Measurements from ENCODE around the gene ATM.
"Not testable (repeated sequence)": the region's sequence is repeated elsewhere in the genome, so short reads cannot be mapped to it uniquely, and the experiment has no call there.

The ATM gene

GRCh38 chr11:108388576-108388975, 165.7 kb downstream of the ATM start:
- no peak for DNase-seq

GRCh38 chr11:108392353-108392752, 169.5 kb downstream of the ATM start:
- DNase-seq: no peak

GRCh38 chr11:108393046-108393445, 170.2 kb downstream of the ATM start:
- no peak for DNase-seq

- no peak for DNase-seq
Observed at GRCh38 chr11:108394744-108395284, 171.9 kb downstream of the ATM start.

- DNase-seq: not testable (repeated sequence)
Observed at GRCh38 chr11:108396672-108397071, 173.8 kb downstream of the ATM start.

- DNase-seq: no peak
Observed at GRCh38 chr11:108398439-108398838, 175.6 kb downstream of the ATM start.

- no peak for DNase-seq
Observed at GRCh38 chr11:108402241-108402640, 179.4 kb downstream of the ATM start.

- DNase-seq: no peak
Observed at GRCh38 chr11:108403052-108403451, 180.2 kb downstream of the ATM start.

- no peak for DNase-seq
Observed at GRCh38 chr11:108405706-108406105, 182.8 kb downstream of the ATM start.

GRCh38 chr11:108414958-108415357, 192.1 kb downstream of the ATM start:
- DNase-seq: no peak

- DNase-seq: not testable (repeated sequence)
Observed at GRCh38 chr11:108417551-108417950, 194.7 kb downstream of the ATM start.

Measured in activated CD4-positive, alpha-beta T cell treated with anti-CD3 and anti-CD28 coated beads, Interleukin-2, amount 50 U/mL, for 16 hours (primary cell).